ENCODE data around the gene GAS2.

Gene GAS2

GRCh38 chr11:22728600-22729389 lies 62.4 kb downstream of the GAS2 start:
- no peak for DNase-seq (ENCODE audit: low read depth)

DNA sequence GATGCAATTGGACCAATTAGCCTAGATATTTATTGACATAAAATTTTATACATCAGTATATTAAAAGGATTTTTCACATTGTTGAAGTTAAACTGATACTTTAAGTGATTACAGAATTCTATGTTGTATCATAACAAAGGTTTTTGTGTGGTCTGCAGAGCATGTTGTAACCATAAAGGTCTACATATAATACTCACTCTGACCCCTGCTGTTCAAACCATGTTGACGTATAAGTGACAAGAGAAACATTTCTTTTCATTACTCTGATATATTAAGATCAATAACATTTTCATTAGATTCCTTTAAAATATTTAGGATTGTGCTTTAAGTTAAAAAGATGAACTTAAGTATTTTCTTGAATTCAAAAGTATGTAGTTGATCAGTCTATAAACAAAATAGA lies 63.9 kb downstream of the GAS2 start:
- DNase-seq (ENCODE audit: low read depth), result no peak

- no peak for DNase-seq (ENCODE audit: low read depth)
Measured at GRCh38 chr11:22732588-22732987, 66.2 kb downstream of the GAS2 start.

GRCh38 chr11:22733475-22734248 lies 67.3 kb downstream of the GAS2 start:
- no peak for DNase-seq (ENCODE audit: low read depth)

DNA sequence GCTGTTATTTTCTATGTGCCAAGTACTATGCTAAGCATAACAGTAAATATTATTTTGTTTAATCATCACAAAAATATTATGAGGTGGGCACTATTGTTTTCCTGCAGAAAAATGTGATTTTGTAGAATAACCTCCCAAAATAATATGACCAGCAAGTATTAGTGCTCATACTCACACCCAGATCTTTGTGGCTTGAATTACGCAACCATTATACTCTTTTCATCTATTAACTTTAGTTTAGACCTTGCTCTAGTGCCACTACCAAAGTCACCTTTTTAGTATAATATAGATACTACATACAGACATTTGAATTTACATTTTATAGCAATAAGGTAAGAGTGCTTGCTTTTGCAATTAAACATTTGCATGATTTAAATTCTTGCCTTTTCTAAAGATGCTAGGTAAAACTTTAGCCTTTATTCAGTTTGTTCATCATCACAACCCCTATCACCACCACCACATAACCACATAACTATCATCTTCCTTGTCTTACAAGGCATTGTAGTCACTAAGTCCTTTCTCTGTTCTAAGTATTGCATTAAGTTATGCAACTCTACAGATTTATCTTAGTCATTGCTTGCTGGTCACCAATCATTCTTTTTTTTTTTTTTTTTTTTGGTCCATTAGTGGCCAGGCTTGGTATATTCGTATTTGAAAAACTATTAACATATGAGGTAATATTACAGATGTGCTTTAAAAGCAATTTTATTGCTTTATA lies 68.4 kb downstream of the GAS2 start:
- DNase-seq (ENCODE audit: low read depth), result no peak

DNA sequence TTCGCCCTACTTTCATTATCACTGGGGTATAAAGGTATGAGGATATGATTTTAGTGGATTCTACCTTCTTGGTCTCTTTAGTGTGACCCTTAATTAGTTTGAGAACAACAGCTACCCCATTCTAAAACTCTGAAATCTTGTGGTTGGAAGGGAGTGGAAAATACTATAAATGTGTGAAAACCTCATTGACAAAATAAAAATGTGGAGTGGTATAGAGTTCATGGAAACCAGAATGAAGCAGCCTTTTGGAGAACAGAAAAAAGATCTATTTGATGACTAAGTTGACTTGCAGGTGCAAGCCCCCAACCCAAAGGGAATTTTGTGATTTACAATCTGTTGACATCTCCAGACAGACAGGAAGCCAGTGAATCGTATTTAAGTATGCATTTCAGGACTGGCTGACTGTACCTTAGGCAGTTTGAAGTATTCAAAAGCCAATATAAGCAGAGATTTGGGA lies 75.8 kb downstream of the GAS2 start:
- no peak for DNase-seq (ENCODE audit: low read depth)

- no peak for DNase-seq (ENCODE audit: low read depth)
Measured at GRCh38 chr11:22749536-22749935, 83.1 kb downstream of the GAS2 start.

DNA sequence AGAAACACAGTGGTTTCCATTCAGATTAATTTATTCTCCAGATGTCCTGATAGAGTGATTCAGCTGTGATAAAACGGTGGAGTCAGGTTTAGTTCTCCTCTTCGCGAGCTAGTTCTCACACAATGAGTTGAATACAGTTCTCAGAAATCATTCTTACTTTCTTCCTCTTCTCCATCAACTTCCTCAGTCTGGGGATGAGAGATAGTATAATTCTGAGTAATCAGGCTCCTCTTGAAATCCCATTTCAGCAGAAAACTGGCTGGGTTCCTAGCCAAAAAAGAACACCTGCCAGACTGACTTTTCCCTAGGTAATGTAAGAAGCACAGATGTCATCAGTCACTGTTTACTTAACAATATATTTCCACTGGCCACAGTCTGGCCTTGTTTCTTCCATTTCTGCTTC lies 86.5 kb downstream of the GAS2 start:
- DNase-seq (ENCODE audit: low read depth), result no peak

GRCh38 chr11:22753416-22753815 lies 87.0 kb downstream of the GAS2 start:
- DNase-seq (ENCODE audit: low read depth), result no peak

DNA sequence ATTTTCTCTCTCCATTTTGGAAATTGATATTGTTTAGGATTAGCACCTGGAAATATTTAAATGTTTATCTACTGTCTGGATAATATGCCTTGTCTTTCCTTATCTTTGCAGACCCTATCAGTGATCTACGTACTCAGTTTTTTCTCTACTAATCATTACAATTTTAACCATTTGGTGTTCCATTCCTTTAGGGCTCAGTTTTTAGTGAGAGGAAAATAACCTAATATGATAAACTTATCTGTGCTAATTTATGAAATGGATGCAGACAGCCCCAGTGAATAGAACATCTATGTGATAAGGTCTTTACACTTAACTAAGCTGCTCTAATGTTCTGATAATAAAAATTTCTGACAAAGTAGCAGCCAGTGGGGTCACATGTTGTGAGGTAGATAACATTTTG lies 94.7 kb downstream of the GAS2 start:
- no peak for DNase-seq (ENCODE audit: low read depth)

- DNase-seq (ENCODE audit: low read depth), result no peak
Measured at GRCh38 chr11:22763166-22763565, 96.8 kb downstream of the GAS2 start.

- no peak for DNase-seq (ENCODE audit: low read depth)
Measured at GRCh38 chr11:22764735-22765134, 98.3 kb downstream of the GAS2 start.

DNA sequence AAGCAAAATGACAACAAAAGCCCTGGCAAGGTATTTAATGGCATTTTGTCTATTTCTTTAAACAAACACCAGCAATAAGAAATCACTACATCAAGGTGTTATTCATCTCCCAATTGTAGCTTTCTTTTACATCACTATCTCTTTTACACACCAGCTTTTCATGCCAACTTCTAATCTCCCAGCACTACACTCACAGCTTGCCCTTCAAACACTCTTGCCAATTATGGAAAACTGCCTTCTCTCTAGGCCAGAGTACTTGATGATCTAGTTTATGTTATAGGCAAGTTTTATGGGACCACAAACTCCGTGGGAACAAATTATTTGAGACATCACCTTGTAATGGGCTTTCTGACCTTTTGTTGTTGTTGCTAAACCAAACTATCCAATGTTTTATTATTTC lies 101.9 kb downstream of the GAS2 start:
- DNase-seq (ENCODE audit: low read depth), result no peak

DNA sequence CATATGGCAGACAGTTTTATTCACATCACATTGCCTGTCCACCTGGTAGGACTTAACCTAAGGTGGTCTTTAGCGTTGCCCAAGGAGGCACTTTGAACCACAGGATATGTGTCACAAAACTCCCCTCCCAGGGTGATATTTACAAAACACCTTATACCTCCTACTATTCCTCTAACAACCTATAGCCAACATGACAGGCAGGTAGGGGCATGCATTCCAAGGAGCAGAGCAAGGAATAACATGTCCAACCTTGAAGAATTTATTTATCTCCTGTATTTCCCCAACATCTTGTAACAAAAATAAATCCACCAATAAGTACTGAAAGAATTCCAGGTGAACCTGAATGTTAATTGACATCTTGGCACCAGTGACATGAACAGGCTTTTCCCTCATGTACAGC lies 102.7 kb downstream of the GAS2 start:
- no peak for DNase-seq (ENCODE audit: low read depth)

- no peak for DNase-seq (ENCODE audit: low read depth)
Measured at GRCh38 chr11:22774716-22775115, 108.3 kb downstream of the GAS2 start.

GRCh38 chr11:22775248-22775647 lies 108.8 kb downstream of the GAS2 start:
- no peak for DNase-seq (ENCODE audit: low read depth)

- no peak for DNase-seq (ENCODE audit: low read depth)
Measured at GRCh38 chr11:22778642-22779041, 112.2 kb downstream of the GAS2 start.

DNA sequence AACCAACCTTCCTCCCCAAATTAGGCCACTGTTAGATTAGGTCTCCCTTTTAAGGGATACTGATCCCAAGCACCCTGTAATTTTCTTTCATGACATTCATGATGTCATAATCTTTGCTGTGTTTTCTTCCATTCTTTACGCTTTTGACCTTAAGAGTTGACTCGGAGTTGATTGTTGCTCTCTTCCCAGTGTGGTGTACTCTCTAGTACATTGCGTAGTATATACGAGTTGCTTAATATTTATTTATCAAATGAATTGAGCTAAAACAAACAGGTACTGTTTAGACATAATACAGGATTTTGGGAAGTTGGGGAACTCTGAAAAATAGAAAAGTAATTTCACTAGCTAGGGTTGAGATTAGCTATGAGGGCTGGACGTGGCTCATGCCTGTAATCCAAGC lies 113.4 kb downstream of the GAS2 start:
- DNase-seq (ENCODE audit: low read depth), result no peak

- DNase-seq (ENCODE audit: low read depth), result no peak
Measured at GRCh38 chr11:22780952-22781593, 114.7 kb downstream of the GAS2 start.

DNA sequence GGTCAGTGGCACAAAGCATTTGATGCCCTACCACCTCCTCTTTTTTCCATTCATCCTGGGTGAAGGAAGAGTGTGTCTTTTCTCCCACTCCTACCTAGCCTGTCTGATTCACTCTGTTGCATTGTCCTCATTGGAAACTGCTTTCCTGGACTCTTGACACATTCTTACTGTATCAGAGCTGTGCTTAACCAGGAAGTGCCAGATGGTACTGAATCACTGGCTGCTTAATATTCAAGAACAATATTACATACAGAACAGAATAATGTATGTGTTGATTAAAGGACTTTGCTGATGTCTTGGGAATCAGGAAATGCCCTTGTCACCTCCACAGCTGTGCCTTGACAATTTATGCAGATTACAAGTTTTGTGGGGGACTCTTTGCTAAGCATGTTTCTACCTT lies 118.8 kb downstream of the GAS2 start:
- DNase-seq (ENCODE audit: low read depth), result no peak

DNA sequence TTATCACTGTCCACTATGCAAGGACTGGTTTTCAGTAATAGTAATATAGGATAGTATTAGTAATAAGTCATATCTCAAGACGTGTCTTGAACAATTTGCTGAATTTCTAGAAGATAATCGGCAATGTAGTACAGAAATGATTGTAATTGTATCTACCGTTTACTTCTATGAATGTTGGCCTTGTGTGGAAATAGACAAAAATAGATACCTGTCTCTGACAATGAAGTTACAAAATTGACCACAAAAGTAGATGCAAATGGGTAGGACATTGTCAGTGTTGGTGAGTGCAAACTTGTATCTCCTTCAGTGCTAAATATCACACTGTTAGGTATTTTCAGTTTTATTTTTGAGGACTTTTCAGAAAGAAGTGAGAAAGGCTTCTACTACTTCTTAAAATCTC lies 120.1 kb downstream of the GAS2 start:
- no peak for DNase-seq (ENCODE audit: low read depth)

GRCh38 chr11:22787055-22787454 lies 120.6 kb downstream of the GAS2 start:
- DNase-seq (ENCODE audit: low read depth), result no peak
